DMS 273 (cell line): ENCODE results near the gene PCDHA1.

Source experiments
- DNase-seq: peaks from one replicate; lab custom pipeline; 2025; ENCODE audit not compliant: unreplicated experiment; lab: John Stamatoyannopoulos, UW

The PCDHA1 gene

GRCh38 chr5:140986117-140986521 lies 200.2 kb downstream of the PCDHA1 start:
- DNase-seq: no peak

GRCh38 chr5:140988100-140988499 lies 202.2 kb downstream of the PCDHA1 start:
- no peak for DNase-seq

GRCh38 chr5:140988608-140989007 lies 202.7 kb downstream of the PCDHA1 start:
- DNase-seq: no peak

- no peak for DNase-seq
Measured at GRCh38 chr5:140989254-140990020, 203.5 kb downstream of the PCDHA1 start.

GRCh38 chr5:140992828-140993227 lies 206.9 kb downstream of the PCDHA1 start:
- no peak for DNase-seq

- DNase-seq: peak; percentile 88
Measured at GRCh38 chr5:140996060-140996459, 210.1 kb downstream of the PCDHA1 start.

GRCh38 chr5:140998921-140999410 lies 213.0 kb downstream of the PCDHA1 start:
- DNase-seq: no peak

GRCh38 chr5:141001446-141001843 lies 215.5 kb downstream of the PCDHA1 start:
- DNase-seq: peak; percentile 34

GRCh38 chr5:141001844-141002604 lies 216.1 kb downstream of the PCDHA1 start:
- DNase-seq: peak; percentile 22

- no peak for DNase-seq
Measured at GRCh38 chr5:141002605-141002965, 216.6 kb downstream of the PCDHA1 start.

- DNase-seq: no peak
Measured at GRCh38 chr5:141003031-141003430, 217.1 kb downstream of the PCDHA1 start.

- DNase-seq: peak; percentile 10
Measured at GRCh38 chr5:141003791-141004611, 218.1 kb downstream of the PCDHA1 start.

GRCh38 chr5:141007791-141008190 lies 221.9 kb downstream of the PCDHA1 start:
- DNase-seq: no peak

GRCh38 chr5:141010047-141010793 lies 224.3 kb downstream of the PCDHA1 start:
- no peak for DNase-seq

- no peak for DNase-seq
Measured at GRCh38 chr5:141017943-141018342, 232.0 kb downstream of the PCDHA1 start.

GRCh38 chr5:141022384-141022783 lies 236.4 kb downstream of the PCDHA1 start:
- no peak for DNase-seq

- no peak for DNase-seq
Measured at GRCh38 chr5:141031006-141031405, 245.1 kb downstream of the PCDHA1 start.

- DNase-seq: no peak
Measured at GRCh38 chr5:141032626-141033025, 246.7 kb downstream of the PCDHA1 start.

- no peak for DNase-seq
Measured at GRCh38 chr5:141039061-141039460, 253.1 kb downstream of the PCDHA1 start.

GRCh38 chr5:141039517-141039916 lies 253.6 kb downstream of the PCDHA1 start:
- peak; percentile 60 for DNase-seq
